H1 (cell line): ENCODE measurements around the gene TCN2. TPM values are rescaled to one million over a fixed set of nuclear protein-coding genes. Genes with fewer than 3 reads are reported as not detected.

Experiments used
- CHD7 ChIP-seq: fragments of 300-600 bp; sonication (generic); IDR thresholded peaks from 2 replicates; pipeline ENCODE4 v1.7.1; 2012; ENCODE audit warnings: low read length, moderate library complexity, mild to moderate bottlenecking, inconsistent platforms; ENCODE audit not compliant: insufficient replicate concordance
- polyA plus RNA-seq, 7 experiments: library from polyadenylated mRNA; depleted of rRNA in 3 of 7; stranded (reverse) in 5 of 7; unstranded in 2 of 7; fragments of >200 nt in 5 of 7; fragments of 200-250 nt in 2 of 7; gene quantifications; 1 replicate in 5 of 7; 2 replicates in 1 of 7; 4 replicates in 1 of 7; pipeline versions ENCODE4 v1.2.1 to v1.2.3, GENCODE V29; 2011 to 2013; ENCODE audit warnings: missing spikeins in 2 of 7, mixed read lengths in 2 of 7
- total RNA-seq: library from RNA; stranded (reverse); fragmentation: NEBNext Ultra II Directional; extraction: Animal tissue kit (Norgen Biotek cat#: 25700); gene quantifications from 2 replicates; pipeline ENCODE4 v1.2.1, GENCODE V29; 2021

TCN2 gene
- total and polyA plus RNA-seq, 2 of the 8 experiments (the other 6 are each of a cell fraction or from before 2014, with no cell fraction given) = 30.0 to 87.8 TPM

DNA sequence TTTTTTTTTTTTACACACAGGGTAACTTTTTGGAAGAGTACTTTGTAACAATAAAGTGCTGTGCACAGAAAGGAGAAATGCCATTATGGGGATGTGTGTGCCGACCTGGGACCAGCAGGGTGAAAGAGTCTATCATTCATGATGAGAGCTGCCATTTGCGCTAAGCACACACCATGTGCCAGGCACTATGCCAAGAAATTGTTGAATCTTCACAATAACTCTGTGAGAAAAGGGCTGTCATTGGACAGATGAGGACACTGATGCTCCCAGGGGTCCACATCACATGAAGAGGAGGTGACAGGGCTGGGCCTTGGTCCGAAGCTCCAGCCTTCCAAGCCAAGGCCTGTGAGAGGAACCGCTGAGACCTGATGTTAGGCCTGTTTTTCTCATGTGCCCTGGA is 55.1 kb downstream of the TCN2 start (continued):
- TF ChIP-seq CHD7 = no peak
